Erythroblast (primary cell): ENCODE data around the gene SYS1.

Source experiments
- GATA1 ChIP-seq: IDR thresholded peaks from 2 replicates; pipeline ENCODE4 v1.6.1; 2011; ENCODE audit warnings: low read depth, mild to moderate bottlenecking, control low read depth, low read length, moderate library complexity
- POLR2A ChIP-seq: IDR thresholded peaks from 2 replicates; pipeline ENCODE4 v1.6.1; 2011; ENCODE audit warnings: mild to moderate bottlenecking, low read length

DNA sequence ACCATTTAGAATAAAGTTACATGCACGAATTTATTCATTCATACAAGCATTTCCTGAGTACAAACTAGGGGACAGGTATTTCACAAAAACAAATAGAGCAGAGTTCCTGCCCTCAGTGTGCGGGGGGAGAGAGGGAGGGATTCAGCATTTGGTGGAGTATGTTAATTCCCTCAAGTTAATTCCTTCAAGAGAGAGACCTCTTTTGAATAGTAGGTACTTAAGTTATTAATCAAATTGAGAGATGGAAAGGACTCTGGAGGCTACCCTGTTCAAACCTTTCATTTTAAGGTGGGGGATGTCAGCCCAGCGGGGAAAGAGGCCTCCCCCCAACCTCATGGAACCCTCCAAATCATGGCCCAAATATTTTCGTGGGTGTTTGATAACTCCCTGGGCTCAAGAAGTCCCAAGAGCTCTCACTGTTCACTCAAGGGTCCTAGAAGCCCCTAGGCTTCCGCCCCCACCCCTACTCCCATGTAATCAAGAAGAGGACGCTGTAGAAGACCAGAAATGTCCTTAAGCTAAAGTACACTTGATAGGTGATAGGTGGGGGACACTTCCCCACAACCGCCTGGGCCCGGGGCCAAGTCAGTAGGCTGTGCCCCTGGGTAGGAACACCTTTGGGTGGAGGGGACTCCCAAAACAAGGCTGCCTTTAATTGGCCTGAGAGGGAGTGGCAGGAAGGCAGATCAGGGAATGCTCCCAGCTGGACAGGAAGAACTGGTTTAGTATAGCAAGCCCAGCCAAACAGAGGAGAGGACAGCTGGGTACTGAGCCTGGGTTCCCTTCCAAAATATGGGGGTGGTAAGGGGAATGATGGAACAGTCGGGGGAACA, 17.6 kb upstream of the SYS1 start:
- TF ChIP-seq POLR2A (no peak), GATA1 (no peak)
